ENCODE results near the gene CHST13.
"Not testable (repeated sequence)": the region's sequence is repeated elsewhere in the genome, so short reads cannot be mapped to it uniquely, and the experiment has no call there.

CHST13 gene

GRCh38 chr3:126581569-126581968, 57.6 kb downstream of the CHST13 start:
- TF ChIP-seq, protein P1, sequence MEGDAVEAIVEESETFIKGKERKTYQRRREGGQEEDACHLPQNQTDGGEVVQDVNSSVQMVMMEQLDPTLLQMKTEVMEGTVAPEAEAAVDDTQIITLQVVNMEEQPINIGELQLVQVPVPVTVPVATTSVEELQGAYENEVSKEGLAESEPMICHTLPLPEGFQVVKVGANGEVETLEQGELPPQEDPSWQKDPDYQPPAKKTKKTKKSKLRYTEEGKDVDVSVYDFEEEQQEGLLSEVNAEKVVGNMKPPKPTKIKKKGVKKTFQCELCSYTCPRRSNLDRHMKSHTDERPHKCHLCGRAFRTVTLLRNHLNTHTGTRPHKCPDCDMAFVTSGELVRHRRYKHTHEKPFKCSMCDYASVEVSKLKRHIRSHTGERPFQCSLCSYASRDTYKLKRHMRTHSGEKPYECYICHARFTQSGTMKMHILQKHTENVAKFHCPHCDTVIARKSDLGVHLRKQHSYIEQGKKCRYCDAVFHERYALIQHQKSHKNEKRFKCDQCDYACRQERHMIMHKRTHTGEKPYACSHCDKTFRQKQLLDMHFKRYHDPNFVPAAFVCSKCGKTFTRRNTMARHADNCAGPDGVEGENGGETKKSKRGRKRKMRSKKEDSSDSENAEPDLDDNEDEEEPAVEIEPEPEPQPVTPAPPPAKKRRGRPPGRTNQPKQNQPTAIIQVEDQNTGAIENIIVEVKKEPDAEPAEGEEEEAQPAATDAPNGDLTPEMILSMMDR (IDR thresholded peaks at IDR 0.05; ENCODE audit: low read depth, low read length): no peak
- no peaks in the 10 kb centered on the region for H3K9me3 ChIP-seq
- H3K27me3 ChIP-seq: no peaks in the 10 kb centered on the region
- H3K4me3 ChIP-seq (ENCODE audit: low read depth, low read length): no peak overlapping the region
- no peaks in the 10 kb centered on the region for H3K4me1 ChIP-seq
- no peak for DNase-seq
- H3K36me3 ChIP-seq: no peaks in the 10 kb centered on the region

DNA sequence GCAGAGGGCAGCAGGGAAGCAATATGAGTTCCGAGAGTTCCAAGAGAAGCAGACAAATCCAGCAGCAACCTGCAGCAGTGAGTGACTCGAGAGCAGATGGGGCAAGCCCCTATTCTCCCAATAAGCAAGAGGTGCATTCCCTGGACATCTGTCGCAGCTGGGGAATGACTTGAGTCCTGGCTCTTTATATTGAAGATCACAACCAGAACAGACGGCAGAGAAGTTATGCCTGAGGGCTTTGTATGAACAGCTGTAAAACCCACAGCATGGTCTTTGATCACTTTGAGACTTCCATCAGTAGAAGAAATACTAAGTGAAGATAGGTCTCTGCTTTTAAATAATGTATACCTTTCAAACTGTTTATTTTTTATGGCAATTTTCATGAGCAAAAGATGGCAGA, 58.4 kb downstream of the CHST13 start:
- H3K4me3 ChIP-seq (ENCODE audit: low read depth, low read length): no peak overlapping the region
- DNase-seq: no peak

DNA sequence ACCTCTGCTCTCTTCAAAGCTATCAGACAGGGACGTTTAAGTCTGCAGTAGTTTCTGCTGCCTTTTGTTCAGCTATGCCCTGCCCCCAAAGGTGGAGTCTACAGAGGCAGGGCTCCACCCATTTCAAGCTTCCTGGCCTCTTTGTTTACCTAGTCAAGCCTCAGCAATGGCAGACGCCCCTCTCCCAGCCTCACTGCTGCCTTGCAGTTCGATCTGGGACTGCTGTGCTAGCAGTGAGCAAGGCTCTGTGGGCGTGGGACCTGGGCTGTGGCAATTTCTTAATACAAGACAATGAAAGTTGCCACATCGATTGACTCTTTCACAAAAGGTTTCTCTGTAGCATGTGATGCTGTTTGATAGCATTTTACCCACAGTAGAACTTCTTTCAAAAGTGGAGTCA, 67.6 kb downstream of the CHST13 start:
- H3K4me3 ChIP-seq (ENCODE audit: low read depth, low read length); H3K27me3 ChIP-seq; DNase-seq; H3K9me3 ChIP-seq; H3K4me1 ChIP-seq; H3K36me3 ChIP-seq: not testable (repeated sequence)

More for the DNA sequence above, 58.4 kb downstream of the CHST13 start:
- no peaks in the 10 kb centered on the region for H3K36me3 ChIP-seq
- H3K9me3 ChIP-seq: no peaks in the 10 kb centered on the region
- H3K27me3 ChIP-seq: no peaks in the 10 kb centered on the region
- no peaks in the 10 kb centered on the region for H3K4me1 ChIP-seq
- TF ChIP-seq, protein P1 (IDR thresholded peaks at IDR 0.05; ENCODE audit: low read depth, low read length): no peak

All from BE2C (cell line).